ENCODE data around the gene FBXO46. TPM values are rescaled to one million over a fixed set of nuclear protein-coding genes. Genes with fewer than 3 reads are reported as not detected.

The FBXO46 gene
- total and polyA plus RNA-seq, 10 of the 15 experiments (the other 5 are each of a cell fraction or from before 2014, with no cell fraction given): 2.5 to 61.5 (median 13.7) TPM

- Histone ChIP-seq H3K4me2 (ENCODE audit: control insufficient read depth, insufficient read depth) (no peak overlapping the region), H3K4me1 (ENCODE audit: control insufficient read depth, insufficient read depth, low read length) (peaks cover 13% of the 10 kb centered on the region), H2AFZ (ENCODE audit: control insufficient read depth, low read depth, low read length) (no peak overlapping the region), H4K20me1 (ENCODE audit: control insufficient read depth, insufficient read depth) (no peaks in the 10 kb centered on the region), H3K9ac (ENCODE audit: control insufficient read depth, insufficient read depth, low read length) (no peak overlapping the region), H3K27me3 (replicated peaks in 1 of 2; ENCODE audit: control insufficient read depth in 2 of 2, insufficient read depth in 2 of 2, low read length in 1 of 2) (no peaks in the 10 kb centered on the region), H3K79me2 (ENCODE audit: control insufficient read depth, insufficient read depth, low read length) (peaks cover 75% of the 10 kb centered on the region), H3K27ac (ENCODE audit: control insufficient read depth, insufficient read depth) (no peak overlapping the region), H3K4me3 (no peak overlapping the region), H3K9me3 (replicated peaks; ENCODE audit: control insufficient read depth, insufficient read depth, low read length) (no peaks in the 10 kb centered on the region), H3K36me3 (ENCODE audit: control insufficient read depth in 2 of 2, insufficient read depth in 2 of 2, low read length in 1 of 2) (peaks cover 13 to 19% of the 10 kb centered on the region in 2 experiments; a peak in 3 of 4 replicates)
- POLR2A ChIA-PET: interaction anchor here (0.6 to 5.9 kb wide), 7 partner anchors 9 to 175 kb away, joined by 3 to 58 read pairs (median 5); partner anchors contain the start of genes FBXO46, QPCTL and SNRPD2
- TF ChIP-seq ZBTB40 (IDR thresholded peaks at IDR 0.05; ENCODE audit: borderline replicate concordance) (peak; percentile 92), MXI1 (IDR thresholded peaks at IDR 0.05; ENCODE audit: low read depth, low read length) (no peak)
- ATAC-seq: no peak
- CTCF ChIA-PET: interaction anchor here (1.3 to 4.8 kb wide), 5 partner anchors 12 to 84 kb away, joined by 3 to 53 read pairs (median 5); partner anchors contain the start of genes QPCTL, SIX5 and SNRPD2
- SMC1A ChIA-PET (ENCODE audit: uncharacterized antibody, unreplicated experiment): interaction anchor here (0.8 to 4.9 kb wide), 4 partner anchors 8 to 25 kb away, joined by 3 to 27 read pairs (median 4); partner anchors contain the start of gene QPCTL
- DNase-seq (ENCODE audit: low read depth, low spot score): no peak
- RAD21 ChIA-PET (ENCODE audit: unreplicated experiment): interaction anchor here (0.7 to 2.6 kb wide), 4 partner anchors 19 to 152 kb away, joined by 3 to 22 read pairs (median 3); partner anchors contain the start of genes QPCTL and SNRPD2
- FAIRE-seq: no peak
- 81% methylated on average over 3 of the region's 3 CpGs for WGBS (ENCODE audit: insufficient coverage, insufficient replicate concordance, low lambda C conversion rate, missing lambda C conversion rate)
- in situ Hi-C loops (cut with MboI): no loop called here
- BruUV-seq (replicated peaks): no TSS peak
- intact Hi-C loops (cut with micrococcal nuclease; ENCODE audit: unreplicated experiment): no loop called here
Measured at GRCh38 chr19:45715139-45715538, 15.6 kb downstream of the FBXO46 start.
